GM10266 (cell line): ENCODE measurements around the gene RIN3.

Source experiments
- DNase-seq: peaks from one replicate; pipeline ENCODE4 v3.0.0; 2012; ENCODE audit errors: extremely low spot score
- TF ChIP-seq, protein P1 (sequence below): IDR thresholded peaks from 2 replicates; pipeline ENCODE4 v1.5.1; 2012; ENCODE audit warnings: mild to moderate bottlenecking, low read depth; ENCODE audit not compliant: control insufficient read depth, insufficient read depth; ENCODE audit errors: missing control alignments

RIN3 gene

DNA sequence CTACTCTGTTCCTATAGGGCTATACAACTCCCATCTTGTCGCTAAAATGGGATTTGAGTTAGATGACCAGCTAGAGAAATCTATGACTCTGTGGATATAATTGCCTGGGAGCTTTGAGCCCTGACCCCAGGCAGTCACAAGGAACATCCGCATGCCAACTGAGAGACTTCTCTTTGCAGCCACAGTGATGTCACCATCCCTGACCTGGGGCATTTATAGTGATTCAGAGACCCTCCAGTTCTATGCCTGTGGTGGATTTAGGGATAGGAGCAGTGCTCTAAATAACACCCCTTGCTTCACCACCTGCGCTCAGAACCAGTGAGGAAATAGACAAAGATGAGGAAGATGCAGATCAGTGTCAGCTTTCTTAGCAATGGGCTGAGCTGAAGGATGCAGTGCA, 86.2 kb downstream of the RIN3 start:
- DNase-seq: no peak
- TF ChIP-seq, protein P1, sequence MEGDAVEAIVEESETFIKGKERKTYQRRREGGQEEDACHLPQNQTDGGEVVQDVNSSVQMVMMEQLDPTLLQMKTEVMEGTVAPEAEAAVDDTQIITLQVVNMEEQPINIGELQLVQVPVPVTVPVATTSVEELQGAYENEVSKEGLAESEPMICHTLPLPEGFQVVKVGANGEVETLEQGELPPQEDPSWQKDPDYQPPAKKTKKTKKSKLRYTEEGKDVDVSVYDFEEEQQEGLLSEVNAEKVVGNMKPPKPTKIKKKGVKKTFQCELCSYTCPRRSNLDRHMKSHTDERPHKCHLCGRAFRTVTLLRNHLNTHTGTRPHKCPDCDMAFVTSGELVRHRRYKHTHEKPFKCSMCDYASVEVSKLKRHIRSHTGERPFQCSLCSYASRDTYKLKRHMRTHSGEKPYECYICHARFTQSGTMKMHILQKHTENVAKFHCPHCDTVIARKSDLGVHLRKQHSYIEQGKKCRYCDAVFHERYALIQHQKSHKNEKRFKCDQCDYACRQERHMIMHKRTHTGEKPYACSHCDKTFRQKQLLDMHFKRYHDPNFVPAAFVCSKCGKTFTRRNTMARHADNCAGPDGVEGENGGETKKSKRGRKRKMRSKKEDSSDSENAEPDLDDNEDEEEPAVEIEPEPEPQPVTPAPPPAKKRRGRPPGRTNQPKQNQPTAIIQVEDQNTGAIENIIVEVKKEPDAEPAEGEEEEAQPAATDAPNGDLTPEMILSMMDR: no peak

DNA sequence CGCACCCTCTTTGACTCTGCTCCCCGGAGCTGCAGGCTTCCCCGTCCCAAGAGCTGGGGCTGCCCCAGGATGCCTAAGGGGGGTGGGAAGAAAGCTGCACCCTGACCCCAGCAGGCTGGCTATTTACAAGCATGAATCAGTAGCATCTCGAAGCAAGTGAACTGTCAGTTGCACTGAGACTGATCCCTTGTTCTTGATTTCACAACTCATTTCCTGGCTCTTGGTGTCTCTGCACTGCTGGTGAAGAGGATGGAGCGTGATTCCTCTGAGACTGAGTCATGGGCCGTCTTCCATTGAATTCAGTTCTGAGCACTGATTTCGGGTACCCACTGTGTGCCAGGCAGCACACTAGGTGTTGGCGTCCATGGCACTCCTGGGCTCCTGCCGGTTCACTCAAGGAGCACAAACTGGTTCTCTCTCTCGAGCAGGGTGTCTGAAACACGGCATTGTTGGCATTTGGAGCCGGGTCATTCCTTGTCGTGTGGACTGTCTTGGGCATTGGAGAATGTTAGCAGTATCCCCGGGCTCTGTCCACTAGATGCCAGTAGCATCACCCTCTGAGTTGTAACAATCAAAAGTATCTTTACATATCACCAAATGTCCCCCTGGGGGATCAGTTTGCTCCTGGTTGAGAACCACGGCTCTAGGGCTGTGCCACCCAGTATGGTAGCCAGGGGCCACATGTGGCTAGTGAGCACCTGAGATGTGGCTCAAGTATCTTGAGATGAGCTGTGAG, 86.9 kb downstream of the RIN3 start:
- TF ChIP-seq, protein P1: no peak
- DNase-seq: no peak

DNA sequence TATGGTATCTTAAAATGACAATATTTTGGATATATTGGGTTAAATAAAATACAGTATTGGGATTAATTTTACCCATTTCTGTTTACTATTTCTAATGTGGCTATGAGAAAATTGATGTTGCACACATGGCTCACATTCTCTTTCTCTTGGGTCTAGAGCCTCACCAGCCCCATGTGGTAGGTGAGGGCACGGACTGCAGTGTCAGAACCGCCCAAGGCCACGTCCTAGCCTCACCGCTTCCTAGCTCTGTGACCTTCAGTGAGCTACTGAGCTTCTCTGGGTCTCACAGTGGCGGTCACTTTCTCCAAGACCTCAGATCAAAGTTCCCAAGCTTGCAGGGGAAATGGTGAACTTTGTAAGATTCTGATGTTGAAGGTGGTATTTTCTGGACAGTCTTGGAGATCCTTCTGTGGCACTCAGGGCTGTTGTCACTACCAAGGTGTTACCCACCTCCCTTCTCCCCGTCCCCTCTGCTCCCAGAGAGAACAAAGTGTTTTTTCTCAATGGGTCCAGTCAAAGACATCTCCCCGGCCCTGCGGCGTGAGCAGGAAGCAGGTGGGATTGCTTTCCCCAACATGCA, 87.6 kb downstream of the RIN3 start:
- no peak for DNase-seq
- TF ChIP-seq, protein P1: no peak

- no peak for DNase-seq
- TF ChIP-seq, protein P1: no peak
Measured at GRCh38 chr14:92601757-92602417, 88.3 kb downstream of the RIN3 start.

GRCh38 chr14:92603309-92604242, 90.0 kb downstream of the RIN3 start:
- TF ChIP-seq, protein P1: no peak
- DNase-seq: no peak

DNA sequence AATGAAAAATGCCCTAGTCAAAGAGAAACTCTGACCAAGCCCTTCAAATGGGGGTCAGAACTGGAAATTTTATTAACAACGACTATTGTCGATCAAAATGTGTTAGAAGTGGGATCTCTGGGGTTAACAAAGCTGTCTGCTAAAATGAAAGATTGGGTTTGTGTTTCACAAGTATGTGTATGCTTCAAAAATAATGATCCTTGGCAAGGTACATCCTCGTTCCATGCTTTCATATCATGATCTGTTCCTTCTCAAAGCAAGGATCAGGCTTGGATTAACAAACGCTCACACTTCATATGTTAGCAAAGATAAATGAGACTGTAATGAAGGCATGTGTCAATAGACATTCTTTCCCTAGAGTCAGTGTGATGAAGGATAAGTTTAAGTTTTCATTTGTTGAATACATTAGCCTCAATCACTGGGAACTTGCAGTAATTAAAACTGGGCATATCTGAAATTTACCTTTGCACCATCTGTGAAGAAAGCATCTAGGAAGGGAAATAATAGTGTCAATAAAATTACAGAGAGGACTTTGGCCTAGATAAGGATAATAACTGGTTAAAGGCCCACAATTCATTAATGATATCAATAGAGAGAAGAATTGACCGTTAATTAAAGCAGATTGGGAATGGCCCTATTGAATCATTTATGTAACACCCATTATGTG, 91.8 kb downstream of the RIN3 start:
- TF ChIP-seq, protein P1: no peak
- no peak for DNase-seq
